ENCODE data around the gene FSTL5.

- TF ChIP-seq, protein P1, sequence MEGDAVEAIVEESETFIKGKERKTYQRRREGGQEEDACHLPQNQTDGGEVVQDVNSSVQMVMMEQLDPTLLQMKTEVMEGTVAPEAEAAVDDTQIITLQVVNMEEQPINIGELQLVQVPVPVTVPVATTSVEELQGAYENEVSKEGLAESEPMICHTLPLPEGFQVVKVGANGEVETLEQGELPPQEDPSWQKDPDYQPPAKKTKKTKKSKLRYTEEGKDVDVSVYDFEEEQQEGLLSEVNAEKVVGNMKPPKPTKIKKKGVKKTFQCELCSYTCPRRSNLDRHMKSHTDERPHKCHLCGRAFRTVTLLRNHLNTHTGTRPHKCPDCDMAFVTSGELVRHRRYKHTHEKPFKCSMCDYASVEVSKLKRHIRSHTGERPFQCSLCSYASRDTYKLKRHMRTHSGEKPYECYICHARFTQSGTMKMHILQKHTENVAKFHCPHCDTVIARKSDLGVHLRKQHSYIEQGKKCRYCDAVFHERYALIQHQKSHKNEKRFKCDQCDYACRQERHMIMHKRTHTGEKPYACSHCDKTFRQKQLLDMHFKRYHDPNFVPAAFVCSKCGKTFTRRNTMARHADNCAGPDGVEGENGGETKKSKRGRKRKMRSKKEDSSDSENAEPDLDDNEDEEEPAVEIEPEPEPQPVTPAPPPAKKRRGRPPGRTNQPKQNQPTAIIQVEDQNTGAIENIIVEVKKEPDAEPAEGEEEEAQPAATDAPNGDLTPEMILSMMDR (IDR thresholded peaks at IDR 0.05) = no peak
- no peak for TF ChIP-seq POLR2AphosphoS5 (IDR thresholded peaks at IDR 0.05)
- TF ChIP-seq POLR2A (IDR thresholded peaks at IDR 0.05) = no peak
- TF ChIP-seq EP300 (IDR thresholded peaks at IDR 0.05) = no peak
These were observed 677.3 kb downstream of the FSTL5 start for GRCh38 chr4:161486461-161486860.

Data from suprapubic skin (tissue), 4 donors.